ENCODE results near the gene KRT5.
"Not testable (repeated sequence)": the region's sequence is repeated elsewhere in the genome, so short reads cannot be mapped to it uniquely, and the experiment has no call there.

Gene KRT5

GRCh38 chr12:52501490-52501889, 18.7 kb downstream of the KRT5 start:
- no peak for DNase-seq (ENCODE audit: low read depth, low spot score)
- no peak overlapping the region for H3K4me3 ChIP-seq (ENCODE audit: low read length)

- DNase-seq (ENCODE audit: low read depth, low spot score); H3K4me3 ChIP-seq (ENCODE audit: low read length): not testable (repeated sequence)
These were observed 19.6 kb downstream of the KRT5 start for GRCh38 chr12:52500574-52500973.

GRCh38 chr12:52499806-52500560, 20.2 kb downstream of the KRT5 start:
- DNase-seq (ENCODE audit: low read depth, low spot score): no peak
- no peak overlapping the region for H3K4me3 ChIP-seq (ENCODE audit: low read length)

- DNase-seq (ENCODE audit: low read depth, low spot score): no peak
- H3K4me3 ChIP-seq (ENCODE audit: low read length): no peak overlapping the region
These were observed 21.2 kb downstream of the KRT5 start for GRCh38 chr12:52498946-52499345.

GRCh38 chr12:52497975-52498374, 22.2 kb downstream of the KRT5 start:
- H3K4me3 ChIP-seq (ENCODE audit: low read length): no peak overlapping the region
- DNase-seq (ENCODE audit: low read depth, low spot score): no peak

- H3K4me3 ChIP-seq (ENCODE audit: low read length): no peak overlapping the region
- no peak for DNase-seq (ENCODE audit: low read depth, low spot score)
These were observed 23.6 kb downstream of the KRT5 start for GRCh38 chr12:52496590-52497071.

- no peak for DNase-seq (ENCODE audit: low read depth, low spot score)
- no peak overlapping the region for H3K4me3 ChIP-seq (ENCODE audit: low read length)
These were observed 24.1 kb downstream of the KRT5 start for GRCh38 chr12:52496054-52496453.

GRCh38 chr12:52495389-52495788, 24.8 kb downstream of the KRT5 start:
- no peak overlapping the region for H3K4me3 ChIP-seq (ENCODE audit: low read length)
- DNase-seq (ENCODE audit: low read depth, low spot score): peak; percentile 8

GRCh38 chr12:52494518-52494917, 25.7 kb downstream of the KRT5 start:
- no peak overlapping the region for H3K4me3 ChIP-seq (ENCODE audit: low read length)
- no peak for DNase-seq (ENCODE audit: low read depth, low spot score)

- H3K4me3 ChIP-seq (ENCODE audit: low read length): no peak overlapping the region
- no peak for DNase-seq (ENCODE audit: low read depth, low spot score)
These were observed 26.1 kb downstream of the KRT5 start for GRCh38 chr12:52494100-52494499.

GRCh38 chr12:52493172-52493571, 27.0 kb downstream of the KRT5 start, which contains the start of gene KRT6A:
Gene KRT6A (minus strand): TSS chr12:52493257. CDS start chr12:52493188, 69 bp downstream.
- no peak for DNase-seq (ENCODE audit: low read depth, low spot score)

GRCh38 chr12:52492405-52492804, 27.8 kb downstream of the KRT5 start:
- not testable (repeated sequence) for DNase-seq (ENCODE audit: low read depth, low spot score); H3K4me3 ChIP-seq (ENCODE audit: low read length)

More at GRCh38 chr12:52493172-52493571, 27.0 kb downstream of the KRT5 start, which contains the start of gene KRT6A:
- H3K4me3 ChIP-seq (ENCODE audit: low read length): no peak within 1 kb of the TSS

- not testable (repeated sequence) for DNase-seq (ENCODE audit: low read depth, low spot score); H3K4me3 ChIP-seq (ENCODE audit: low read length)
These were observed 28.7 kb downstream of the KRT5 start for GRCh38 chr12:52491495-52491894.

GRCh38 chr12:52488736-52489135, 31.5 kb downstream of the KRT5 start:
- no peak for DNase-seq (ENCODE audit: low read depth, low spot score)
- no peak overlapping the region for H3K4me3 ChIP-seq (ENCODE audit: low read length)

GRCh38 chr12:52487744-52488443, 32.3 kb downstream of the KRT5 start:
- not testable (repeated sequence) for DNase-seq (ENCODE audit: low read depth, low spot score); H3K4me3 ChIP-seq (ENCODE audit: low read length)

GRCh38 chr12:52487211-52487610, 33.0 kb downstream of the KRT5 start:
- DNase-seq (ENCODE audit: low read depth, low spot score): no peak
- H3K4me3 ChIP-seq (ENCODE audit: low read length): no peak overlapping the region

- DNase-seq (ENCODE audit: low read depth, low spot score): no peak
- H3K4me3 ChIP-seq (ENCODE audit: low read length): no peak overlapping the region
These were observed 33.8 kb downstream of the KRT5 start for GRCh38 chr12:52486166-52487105.

- H3K4me3 ChIP-seq (ENCODE audit: low read length): no peak overlapping the region
- no peak for DNase-seq (ENCODE audit: low read depth, low spot score)
These were observed 40.1 kb downstream of the KRT5 start for GRCh38 chr12:52480073-52480472.

- H3K4me3 ChIP-seq (ENCODE audit: low read length): no peak overlapping the region
- DNase-seq (ENCODE audit: low read depth, low spot score): no peak
These were observed 42.5 kb downstream of the KRT5 start for GRCh38 chr12:52477651-52478050.
